Pancreas (tissue), 10 donors: Measurements from ENCODE around the gene ATP1A4. TPM values are rescaled to one million over a fixed set of nuclear protein-coding genes. Genes with fewer than 3 reads are reported as not detected.

ENCODE experiments used
- ATAC-seq, 4 donors: fragments of 200-7000 bp; cut with Tn5 transposase; one replicate each; pipeline versions ENCODE4 v1.8.0 to v1.9.1; 2020; ENCODE audit warnings: mild to moderate bottlenecking in 4 of 4, moderate library complexity in 4 of 4
- DNase-seq, 6 donors: peaks; one replicate each; pipeline ENCODE4 v3.0.0-alpha.2; 2020
- FAIRE-seq: peaks from 2 replicates; lab custom pipeline; 2012; peaks lifted over from hg19 to GRCh38; lab: Jason Lieb, UNC
- H3K27ac ChIP-seq, 4 donors: fragments of 200-600 bp; sonication (generic); 1 replicate in 3 of 4; 2 replicates in 1 of 4; pipeline versions ENCODE4 v1.5.0 to v1.8.0; 2020
- H3K27me3 ChIP-seq, 4 donors: fragments of 200-600 bp; one replicate each; pipeline ENCODE4 v1.8.0; 2021
- H3K36me3 ChIP-seq, 3 donors: fragments of 200-600 bp; sonication (generic) in 1 of 3; one replicate each; pipeline versions ENCODE4 v1.5.0 to v1.8.0; 2020 to 2021
- H3K4me1 ChIP-seq, 3 donors: fragments of 200-600 bp; one replicate each; pipeline ENCODE4 v1.8.0; 2021
- H3K4me3 ChIP-seq, 4 donors: fragments of 200-600 bp; sonication (generic) in 2 of 4; one replicate each; pipeline versions ENCODE4 v1.5.0 to v1.8.0; 2020 to 2021
- H3K9me3 ChIP-seq, 4 donors: fragments of 200-600 bp; one replicate each; pipeline ENCODE4 v1.8.0; 2021
- WGBS, 2 donors: extraction: QIAGEN DNeasy Blood & Tissue Kit; methylation state at CpG; one replicate each; pipeline ENCODE4 v1.1.7; 2013; 5-methylcytosine and 5-hydroxymethylcytosine counted together
- intact Hi-C, 3 donors: fragments of 100-400 bp; cut with DNase I; formaldehyde crosslinking; loops; one replicate each; pipeline versions ENCODE4 v1.11.1 to v1.14.2; 2022
- polyA plus RNA-seq, 2 donors: library from polyadenylated mRNA; stranded (reverse); fragments of 200-250 nt; gene quantifications; one replicate each; pipeline ENCODE4 v1.2.3, GENCODE V29; 2013
- total RNA-seq, 6 donors: library from RNA; stranded (reverse); fragmentation: NEBNext Ultra II Directional in 4 of 6; extraction: Animal tissue kit (Norgen Biotek cat#: 25700) in 4 of 6; gene quantifications; one replicate each; pipeline versions ENCODE4 v1.2.1 to v1.2.4, GENCODE V29; 2021 to 2023
- TF ChIP-seq, protein P1 (sequence below), 4 donors: fragments of 200-600 bp; sonication (generic) in 3 of 4; IDR thresholded peaks; one replicate each; pipeline versions ENCODE4 v1.5.0 to v1.8.0; 2021; ENCODE audit warnings: antibody characterized with exemption in 4 of 4
- donor health status: healthy with polysubstance abuse.
- donor health status: DM: no; HTN: no; CAD: no; lungs with moderate emphysema.
- donor health status: DM: no; HTN: no; CAD: no.
- donor health status: control.
- donor health status: control.
- donor health status: Bipolar disorder and iron deficiency.
- donor health status: DM: yes; HTN: yes; CAD: no.
- donor health status: DM: no; HTN: no; CAD: no.
- donor health status: DM: no; HTN: no; CAD: no.
- donor health status: DM: yes; HTN: yes; CAD: no.

ATP1A4 gene
- total and polyA plus RNA-seq, 8 donors: not detected

GRCh38 chr1:160207118-160207650 lies 55.8 kb downstream of the ATP1A4 start:
- FAIRE-seq: no peak
- H3K36me3 ChIP-seq: peaks cover 0 to under 1% (median 0%) of the 10 kb centered on the region in 3 donors
- 87 to 89% methylated on average over 4 of the region's 4 CpGs for WGBS, 2 donors
- peaks cover 7 to 28% (median 15%) of the 10 kb centered on the region in 3 donors for H3K4me1 ChIP-seq
- DNase-seq: no peak
- no peak overlapping the region for H3K27ac ChIP-seq
- no peak for ATAC-seq
- intact Hi-C loops: loop anchor here in 1 of 3 donors (5.0 kb wide), 1 partner anchor 45 kb away; no protein-coding TSS in a partner anchor
- no peaks in the 10 kb centered on the region for H3K27me3 ChIP-seq
- no peak overlapping the region for H3K4me3 ChIP-seq
- H3K9me3 ChIP-seq: no peaks in the 10 kb centered on the region
- TF ChIP-seq, protein P1, sequence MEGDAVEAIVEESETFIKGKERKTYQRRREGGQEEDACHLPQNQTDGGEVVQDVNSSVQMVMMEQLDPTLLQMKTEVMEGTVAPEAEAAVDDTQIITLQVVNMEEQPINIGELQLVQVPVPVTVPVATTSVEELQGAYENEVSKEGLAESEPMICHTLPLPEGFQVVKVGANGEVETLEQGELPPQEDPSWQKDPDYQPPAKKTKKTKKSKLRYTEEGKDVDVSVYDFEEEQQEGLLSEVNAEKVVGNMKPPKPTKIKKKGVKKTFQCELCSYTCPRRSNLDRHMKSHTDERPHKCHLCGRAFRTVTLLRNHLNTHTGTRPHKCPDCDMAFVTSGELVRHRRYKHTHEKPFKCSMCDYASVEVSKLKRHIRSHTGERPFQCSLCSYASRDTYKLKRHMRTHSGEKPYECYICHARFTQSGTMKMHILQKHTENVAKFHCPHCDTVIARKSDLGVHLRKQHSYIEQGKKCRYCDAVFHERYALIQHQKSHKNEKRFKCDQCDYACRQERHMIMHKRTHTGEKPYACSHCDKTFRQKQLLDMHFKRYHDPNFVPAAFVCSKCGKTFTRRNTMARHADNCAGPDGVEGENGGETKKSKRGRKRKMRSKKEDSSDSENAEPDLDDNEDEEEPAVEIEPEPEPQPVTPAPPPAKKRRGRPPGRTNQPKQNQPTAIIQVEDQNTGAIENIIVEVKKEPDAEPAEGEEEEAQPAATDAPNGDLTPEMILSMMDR (IDR thresholded peaks at IDR 0.05): no peak

DNA sequence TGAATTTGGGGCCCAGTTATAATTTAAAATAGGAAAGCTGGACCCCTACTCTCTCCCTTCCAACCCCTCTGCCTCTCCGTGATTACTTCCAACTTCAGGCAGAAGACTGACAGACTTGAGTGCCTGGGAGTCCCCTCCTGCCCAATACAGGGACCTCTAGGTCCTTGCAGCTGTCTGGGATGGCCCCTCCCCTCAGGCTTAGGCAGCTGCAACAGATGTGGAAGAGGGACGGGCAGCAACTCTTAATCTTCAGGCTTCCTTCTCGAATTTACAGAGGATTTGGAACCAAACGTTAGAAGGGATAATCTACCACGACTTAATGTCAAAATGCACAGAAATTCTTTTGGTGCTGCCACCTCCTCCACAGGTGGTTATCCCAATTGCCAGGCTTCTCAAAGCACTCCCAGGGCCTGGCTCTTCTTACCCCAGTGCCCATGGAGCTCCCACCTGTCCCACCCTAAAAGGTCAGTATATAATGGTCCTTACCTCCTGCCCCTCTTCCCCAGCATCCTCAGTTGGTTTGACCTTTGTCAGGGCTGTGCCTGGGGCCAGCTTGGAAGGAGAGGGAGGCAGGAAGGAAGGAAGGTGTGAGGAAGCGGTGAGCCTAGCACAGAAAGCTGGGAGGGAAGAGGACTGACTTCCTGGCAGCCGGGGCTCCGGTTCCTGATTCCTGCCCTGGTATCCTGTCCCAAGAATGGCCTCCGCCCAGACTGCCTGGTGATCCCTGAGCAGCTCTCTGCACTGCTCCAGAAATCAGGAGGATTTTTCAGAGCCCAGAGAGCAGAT lies 56.6 kb downstream of the ATP1A4 start:
- Histone ChIP-seq H3K36me3 (peaks cover 0 to 8% (median 0%) of the 10 kb centered on the region in 3 donors), H3K4me1 (peaks cover 7 to 28% (median 15%) of the 10 kb centered on the region in 3 donors), H3K9me3 (no peaks in the 10 kb centered on the region), H3K4me3 (no peak overlapping the region), H3K27ac (no peak overlapping the region), H3K27me3 (no peaks in the 10 kb centered on the region)
- 77% methylated on average over 9 of the region's 9 CpGs for WGBS, 2 donors
- TF ChIP-seq, protein P1 (IDR thresholded peaks at IDR 0.05): no peak
- intact Hi-C loops: loop anchor here in 1 of 3 donors (5.0 kb wide), 1 partner anchor 44 kb away; no protein-coding TSS in a partner anchor
- no peak for ATAC-seq
- no peak for FAIRE-seq
- no peak for DNase-seq

DNA sequence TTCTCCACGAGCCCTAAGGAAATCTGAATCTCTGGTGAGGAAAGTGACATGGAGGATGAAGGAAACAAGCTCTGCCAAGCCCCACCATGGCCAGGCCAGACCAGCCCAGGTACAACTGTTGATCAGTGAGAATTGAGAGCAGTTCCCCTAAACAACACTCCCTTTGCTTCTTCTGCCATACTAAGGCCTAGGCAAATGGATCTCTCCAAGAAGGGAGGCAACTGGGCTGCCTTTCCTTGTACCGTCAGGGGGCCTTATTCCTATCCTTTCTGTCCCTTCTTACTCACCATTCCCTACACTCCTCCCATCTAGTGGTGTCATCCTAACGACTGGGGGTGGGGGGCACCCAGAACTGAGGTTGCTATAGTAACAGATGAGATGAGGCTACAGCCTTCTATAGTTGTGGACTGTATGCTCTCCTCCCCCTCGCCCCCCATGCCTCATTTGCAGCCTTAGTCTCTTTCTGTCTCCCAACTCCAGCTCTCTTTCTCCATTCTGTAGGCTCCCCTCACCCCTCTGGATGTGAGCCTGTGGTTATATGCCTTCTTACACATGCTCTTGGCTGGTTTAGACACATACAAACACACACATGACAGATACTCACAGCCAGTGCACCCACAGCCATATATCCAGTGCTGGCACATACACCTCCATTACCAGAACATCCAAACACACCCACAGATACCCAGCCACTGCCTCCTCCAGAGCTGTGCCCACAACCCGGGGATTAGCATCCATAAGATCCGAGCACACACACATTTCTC lies 57.3 kb downstream of the ATP1A4 start:
- no peak for DNase-seq
- Histone ChIP-seq H3K9me3 (no peaks in the 10 kb centered on the region), H3K4me1 (peaks cover 7 to 28% (median 15%) of the 10 kb centered on the region in 3 donors), H3K27me3 (no peaks in the 10 kb centered on the region), H3K4me3 (no peak overlapping the region), H3K27ac (peak overlapping the region in 1 of 4 donors; percentile 11), H3K36me3 (peaks cover 0 to 12% (median 0%) of the 10 kb centered on the region in 3 donors)
- WGBS, 2 donors: 71 to 79% methylated on average over 6 of the region's 6 CpGs
- TF ChIP-seq, protein P1 (IDR thresholded peaks at IDR 0.05): no peak
- ATAC-seq: no peak
- no peak for FAIRE-seq
- intact Hi-C loops: loop anchor here in 1 of 3 donors (5.0 kb wide), 1 partner anchor 44 kb away; no protein-coding TSS in a partner anchor

DNA sequence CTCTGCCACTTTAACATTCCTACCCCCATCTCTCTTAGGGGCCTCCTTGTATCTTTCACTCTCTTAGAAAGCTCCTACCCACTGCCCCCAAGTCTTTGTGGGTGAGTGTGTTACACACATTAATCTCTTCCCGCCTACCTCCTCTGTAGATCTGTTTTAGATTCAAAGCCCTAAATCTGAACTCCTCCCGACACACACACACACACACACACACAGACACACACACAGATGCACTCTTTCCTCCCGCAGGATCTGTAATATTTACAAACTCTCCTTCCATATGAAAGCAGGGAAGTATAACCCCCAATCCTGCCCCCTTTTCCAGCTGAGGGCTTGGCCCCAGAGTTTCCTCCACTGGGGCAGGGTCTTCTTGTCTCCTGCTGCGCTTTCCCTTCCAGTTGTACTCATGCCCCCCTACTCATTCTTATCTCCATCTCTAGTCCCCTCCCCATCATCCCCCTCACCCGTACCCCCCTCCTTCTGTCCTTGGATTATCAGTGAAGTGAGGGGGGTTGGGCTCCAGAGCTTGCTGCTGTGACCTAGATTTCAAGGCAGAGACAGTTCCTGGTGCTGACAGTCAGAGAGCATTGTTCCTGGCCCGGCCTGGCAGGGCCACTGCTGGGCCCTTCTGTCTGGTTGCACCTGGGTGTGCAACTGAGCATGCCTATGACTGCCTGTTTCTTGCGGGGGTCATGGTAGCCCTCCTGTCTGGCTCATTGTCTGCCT lies 58.1 kb downstream of the ATP1A4 start:
- Histone ChIP-seq H3K27ac (peak overlapping the region in 3 of 4 donors; percentile 11 to 39 (median 22)), H3K36me3 (peaks cover 0 to 20% (median 0%) of the 10 kb centered on the region in 3 donors), H3K27me3 (no peaks in the 10 kb centered on the region), H3K4me1 (peaks cover 7 to 26% (median 15%) of the 10 kb centered on the region in 3 donors), H3K9me3 (no peaks in the 10 kb centered on the region), H3K4me3 (no peak overlapping the region)
- WGBS, 2 donors: 45 to 48% methylated on average over 7 of the region's 7 CpGs
- intact Hi-C loops: loop anchor here in 1 of 3 donors (5.0 kb wide), 1 partner anchor 43 kb away; no protein-coding TSS in a partner anchor
- TF ChIP-seq, protein P1 (IDR thresholded peaks at IDR 0.05): no peak
- FAIRE-seq (no peak), ATAC-seq (peak in 3 of 4 donors; percentile 8 to 41 (median 35)), DNase-seq (peak in 3 of 6 donors; percentile 38 to 43 (median 41))
